IMR-90 (cell line): Measurements from ENCODE around the gene INO80B.

Source experiments
- CEBPB ChIP-seq: IDR thresholded peaks from 2 replicates; pipeline ENCODE4 v1.6.1; 2012; ENCODE audit warnings: low read depth, low read length, improper control_type of control experiment
- CHD1 ChIP-seq: IDR thresholded peaks from 2 replicates; pipeline ENCODE4 v1.6.1; 2012; ENCODE audit warnings: low read depth, low read length, improper control_type of control experiment
- MAFK ChIP-seq: IDR thresholded peaks from 2 replicates; pipeline ENCODE4 v1.6.1; 2012; ENCODE audit warnings: low read depth, low read length, improper control_type of control experiment
- MAZ ChIP-seq: IDR thresholded peaks from 2 replicates; pipeline ENCODE4 v1.6.1; 2012; ENCODE audit warnings: low read depth, mild to moderate bottlenecking, low read length, improper control_type of control experiment, moderate library complexity, borderline replicate concordance
- MXI1 ChIP-seq: IDR thresholded peaks from 2 replicates; pipeline ENCODE4 v1.6.1; 2012; ENCODE audit warnings: low read depth, mild to moderate bottlenecking, low read length, moderate library complexity, borderline replicate concordance
- POLR2A ChIP-seq: IDR thresholded peaks from 2 replicates; pipeline ENCODE4 v1.6.1; 2012; ENCODE audit warnings: mild to moderate bottlenecking, low read depth, low read length
- RAD21 ChIP-seq: IDR thresholded peaks from 2 replicates; pipeline ENCODE4 v1.6.1; 2012; ENCODE audit warnings: low read length, improper control_type of control experiment
- RFX5 ChIP-seq: IDR thresholded peaks from 2 replicates; pipeline ENCODE4 v1.8.0; 2012; ENCODE audit warnings: low read depth, mild to moderate bottlenecking, low read length, moderate library complexity
- SMC3 ChIP-seq: fragments of 150-350 bp; IDR thresholded peaks from 2 replicates; pipeline ENCODE4 v1.6.1; 2016; ENCODE audit warnings: low read depth, mild to moderate bottlenecking, antibody characterized with exemption, low read length, moderate library complexity
- TF ChIP-seq, protein P1 (sequence below): conservative IDR thresholded peaks from 2 replicates; pipeline ENCODE4 v1.5.1; 2012; ENCODE audit warnings: mild to moderate bottlenecking, low read depth, low read length, improper control_type of control experiment
- TF ChIP-seq, protein P2 (sequence below): fragments of 150-350 bp; IDR thresholded peaks from 2 replicates; pipeline ENCODE4 v1.6.1; 2016; ENCODE audit warnings: low read depth, mild to moderate bottlenecking, low read length, moderate library complexity, borderline replicate concordance

DNA sequence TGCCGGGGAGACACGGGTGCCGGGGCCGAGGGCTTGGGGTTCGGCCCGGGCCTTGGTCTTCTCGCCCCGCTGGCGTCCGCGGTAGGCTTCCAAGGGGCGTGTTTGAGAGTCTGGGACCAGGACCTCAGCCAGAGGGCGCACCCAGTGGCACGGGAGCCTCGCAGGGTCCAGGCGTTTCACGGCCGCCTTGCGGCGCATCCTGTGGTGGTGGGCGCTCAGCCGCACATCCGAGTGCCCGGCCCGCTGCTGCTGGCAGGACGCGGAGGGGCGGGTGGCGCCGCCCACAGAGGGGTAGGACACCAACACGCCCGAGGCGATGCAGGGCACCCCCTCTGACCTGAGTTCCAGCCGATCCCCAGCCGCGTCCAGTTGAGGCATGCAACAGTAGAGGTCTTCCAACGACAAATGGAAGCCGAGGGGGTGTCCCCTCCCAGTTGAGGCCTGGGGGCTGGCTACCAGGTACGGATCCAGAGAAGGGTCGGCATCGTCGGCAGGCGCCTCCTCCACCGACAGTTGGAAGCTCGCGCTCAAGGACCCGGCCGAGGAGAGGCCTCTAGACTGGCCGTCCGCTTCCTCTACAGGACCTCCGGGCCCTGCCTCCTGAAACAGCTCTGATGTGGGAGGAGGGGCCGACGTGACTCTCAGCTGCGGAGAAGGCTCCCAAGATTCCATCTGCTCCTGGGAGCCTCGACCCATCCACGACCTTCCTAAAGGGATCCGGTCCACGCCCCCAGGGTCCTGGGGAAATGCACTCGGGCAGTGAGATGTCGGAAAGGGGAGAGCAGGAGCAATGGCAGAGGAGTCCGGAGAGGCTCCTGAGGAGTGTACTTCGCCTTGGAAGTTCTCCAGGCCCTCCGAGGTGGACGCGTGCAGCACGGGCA is 39.8 kb upstream of the INO80B start:
- TF ChIP-seq, protein P1, sequence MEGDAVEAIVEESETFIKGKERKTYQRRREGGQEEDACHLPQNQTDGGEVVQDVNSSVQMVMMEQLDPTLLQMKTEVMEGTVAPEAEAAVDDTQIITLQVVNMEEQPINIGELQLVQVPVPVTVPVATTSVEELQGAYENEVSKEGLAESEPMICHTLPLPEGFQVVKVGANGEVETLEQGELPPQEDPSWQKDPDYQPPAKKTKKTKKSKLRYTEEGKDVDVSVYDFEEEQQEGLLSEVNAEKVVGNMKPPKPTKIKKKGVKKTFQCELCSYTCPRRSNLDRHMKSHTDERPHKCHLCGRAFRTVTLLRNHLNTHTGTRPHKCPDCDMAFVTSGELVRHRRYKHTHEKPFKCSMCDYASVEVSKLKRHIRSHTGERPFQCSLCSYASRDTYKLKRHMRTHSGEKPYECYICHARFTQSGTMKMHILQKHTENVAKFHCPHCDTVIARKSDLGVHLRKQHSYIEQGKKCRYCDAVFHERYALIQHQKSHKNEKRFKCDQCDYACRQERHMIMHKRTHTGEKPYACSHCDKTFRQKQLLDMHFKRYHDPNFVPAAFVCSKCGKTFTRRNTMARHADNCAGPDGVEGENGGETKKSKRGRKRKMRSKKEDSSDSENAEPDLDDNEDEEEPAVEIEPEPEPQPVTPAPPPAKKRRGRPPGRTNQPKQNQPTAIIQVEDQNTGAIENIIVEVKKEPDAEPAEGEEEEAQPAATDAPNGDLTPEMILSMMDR: no peak
- TF ChIP-seq MAZ (no peak), MXI1 (no peak), POLR2A (no peak), CEBPB (no peak), CHD1 (no peak), SMC3 (no peak), RFX5 (no peak), RAD21 (no peak), MAFK (no peak)
- TF ChIP-seq, protein P2, sequence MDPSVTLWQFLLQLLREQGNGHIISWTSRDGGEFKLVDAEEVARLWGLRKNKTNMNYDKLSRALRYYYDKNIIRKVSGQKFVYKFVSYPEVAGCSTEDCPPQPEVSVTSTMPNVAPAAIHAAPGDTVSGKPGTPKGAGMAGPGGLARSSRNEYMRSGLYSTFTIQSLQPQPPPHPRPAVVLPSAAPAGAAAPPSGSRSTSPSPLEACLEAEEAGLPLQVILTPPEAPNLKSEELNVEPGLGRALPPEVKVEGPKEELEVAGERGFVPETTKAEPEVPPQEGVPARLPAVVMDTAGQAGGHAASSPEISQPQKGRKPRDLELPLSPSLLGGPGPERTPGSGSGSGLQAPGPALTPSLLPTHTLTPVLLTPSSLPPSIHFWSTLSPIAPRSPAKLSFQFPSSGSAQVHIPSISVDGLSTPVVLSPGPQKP: no peak
